SK-N-MC (cell line): Measurements from ENCODE around the gene PPP1CC.

Experiments used
- EZH2 ChIP-seq: fragments of 200-600 bp; sonication (generic); IDR thresholded peaks from one replicate; pipeline ENCODE4 v1.6.1; 2017; ENCODE audit warnings: antibody characterized with exemption
- POLR2AphosphoS5 ChIP-seq: IDR thresholded peaks from 2 replicates; pipeline ENCODE4 v1.6.1; 2012; ENCODE audit warnings: mild to moderate bottlenecking, low read depth, low read length, borderline replicate concordance

DNA sequence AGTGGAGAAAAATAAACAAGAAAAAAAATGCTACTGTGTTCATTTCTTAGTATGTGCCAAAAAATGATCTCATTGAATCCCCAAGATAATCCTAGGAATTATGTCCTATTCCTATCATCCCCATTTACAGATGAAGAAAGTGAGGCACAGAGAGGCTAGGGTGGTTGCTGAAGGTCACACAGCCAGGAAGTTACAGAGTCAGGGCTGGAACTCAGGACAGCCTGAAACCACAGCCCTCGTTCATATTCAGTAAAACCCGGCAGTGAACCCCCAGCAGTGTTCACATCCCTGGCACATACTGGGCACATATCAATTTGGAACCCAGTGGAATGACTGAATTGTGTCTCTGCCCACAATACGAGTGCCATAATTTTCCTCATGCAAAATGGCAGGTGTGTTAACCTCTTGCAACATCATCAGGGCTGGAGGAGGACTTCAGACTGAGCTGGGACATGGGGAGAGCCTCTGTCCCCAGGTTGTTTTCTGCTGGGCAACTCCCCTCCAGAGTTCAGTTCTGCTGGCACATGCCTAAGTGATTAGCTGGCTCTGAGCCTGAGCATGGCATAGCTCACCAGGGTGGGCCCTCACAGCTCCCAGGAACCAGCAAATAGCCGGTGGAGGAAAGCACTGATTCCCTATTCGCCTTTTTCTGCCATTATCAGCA is 2.0 kb upstream of the PPP1CC start:
- TF ChIP-seq POLR2AphosphoS5 (no peak), EZH2 (no peak)
